GM18909 (cell line): ENCODE data around the gene SPINT2.

ENCODE experiments used
- ATAC-seq: cut with Tn5 transposase; IDR thresholded peaks from one replicate; pipeline ENCODE4 v1.9.1; 2021; ENCODE audit warnings: mild to moderate bottlenecking; ENCODE audit not compliant: unreplicated experiment, poor library complexity

Gene SPINT2

DNA sequence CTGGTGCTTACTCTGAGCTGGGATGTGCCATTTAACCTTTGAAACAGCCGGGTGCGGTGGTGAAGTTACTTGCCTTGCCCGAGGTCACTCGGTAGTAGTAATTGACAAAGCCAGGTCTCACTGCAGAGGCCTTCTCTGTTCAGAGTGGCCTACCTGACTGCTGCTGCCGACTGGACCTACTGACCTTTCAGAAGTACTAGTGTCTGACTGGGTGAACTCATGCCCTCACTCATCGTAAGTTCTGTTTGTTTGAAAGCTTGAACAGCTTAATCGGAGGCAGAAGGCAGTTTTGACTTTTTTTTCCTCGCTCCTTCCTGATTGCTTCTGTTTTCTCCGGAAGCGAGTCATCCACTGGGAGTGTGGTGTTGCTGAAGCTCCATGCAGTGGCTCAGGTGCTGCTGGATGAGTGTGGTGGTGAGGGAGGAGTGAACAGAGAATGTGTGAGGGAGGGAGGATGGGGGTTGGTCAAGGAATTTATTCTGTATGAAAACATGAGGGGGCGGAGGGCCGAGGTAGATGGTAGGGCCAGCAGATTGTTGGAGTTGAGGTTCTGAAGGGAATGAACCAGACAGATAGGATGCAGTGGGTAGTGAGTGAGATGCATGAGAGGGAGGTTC, 2.7 kb downstream of the SPINT2 start:
- ATAC-seq = no peak

DNA sequence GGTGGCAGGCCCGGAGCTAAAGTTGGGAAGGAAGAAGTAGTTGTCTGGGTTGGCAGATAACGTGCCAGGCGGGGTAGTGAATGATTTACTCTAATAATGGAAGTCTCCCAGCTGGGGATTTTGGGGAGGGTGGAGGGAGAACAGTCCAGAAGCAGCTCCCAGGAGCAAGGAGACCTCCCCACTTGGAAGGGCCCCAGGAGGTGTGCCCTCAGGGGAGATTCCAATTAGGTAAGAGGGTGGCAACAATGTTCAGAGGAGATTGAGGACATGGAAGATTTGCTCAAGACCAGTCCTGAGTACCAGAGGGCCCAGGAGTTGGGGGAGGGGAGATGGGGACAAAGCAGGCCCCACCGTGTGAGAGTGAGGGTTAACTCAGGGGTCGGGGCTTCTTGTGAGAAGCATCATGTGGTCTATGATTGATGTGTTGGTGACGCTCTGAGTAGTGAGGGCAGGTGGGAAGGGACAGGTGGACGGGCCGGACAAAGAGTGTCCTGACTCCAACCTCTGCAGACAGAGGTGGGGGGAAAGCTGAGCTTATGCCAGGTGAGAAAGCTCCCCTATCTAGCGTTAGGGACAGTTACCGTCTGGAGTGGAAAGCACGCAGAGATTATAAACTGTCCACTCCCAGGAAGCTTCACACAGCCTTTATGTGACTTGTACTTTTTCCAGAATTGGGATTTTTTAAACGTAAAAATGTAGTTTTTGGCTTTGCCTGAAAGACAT, 3.5 kb downstream of the SPINT2 start:
- no peak for ATAC-seq

DNA sequence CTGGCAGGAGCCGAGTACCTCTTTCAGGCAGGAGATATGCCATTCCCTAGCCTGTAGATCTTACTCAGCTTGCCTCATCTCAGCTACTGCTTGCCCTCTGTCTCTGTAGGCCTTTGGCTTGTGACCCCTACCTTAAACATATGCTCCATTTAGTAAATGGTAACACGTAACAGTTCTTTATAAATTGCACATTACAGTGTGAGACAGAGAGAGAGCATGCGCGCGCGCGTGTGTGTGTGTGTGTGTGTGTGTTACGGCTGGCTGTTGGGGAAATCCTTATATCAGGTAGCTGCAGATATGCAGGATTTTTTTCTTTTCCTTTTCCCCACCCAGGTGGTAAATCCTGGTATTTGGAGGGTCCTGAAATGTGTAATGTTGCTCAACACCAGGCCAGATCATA, 4.2 kb downstream of the SPINT2 start:
- ATAC-seq = no peak

DNA sequence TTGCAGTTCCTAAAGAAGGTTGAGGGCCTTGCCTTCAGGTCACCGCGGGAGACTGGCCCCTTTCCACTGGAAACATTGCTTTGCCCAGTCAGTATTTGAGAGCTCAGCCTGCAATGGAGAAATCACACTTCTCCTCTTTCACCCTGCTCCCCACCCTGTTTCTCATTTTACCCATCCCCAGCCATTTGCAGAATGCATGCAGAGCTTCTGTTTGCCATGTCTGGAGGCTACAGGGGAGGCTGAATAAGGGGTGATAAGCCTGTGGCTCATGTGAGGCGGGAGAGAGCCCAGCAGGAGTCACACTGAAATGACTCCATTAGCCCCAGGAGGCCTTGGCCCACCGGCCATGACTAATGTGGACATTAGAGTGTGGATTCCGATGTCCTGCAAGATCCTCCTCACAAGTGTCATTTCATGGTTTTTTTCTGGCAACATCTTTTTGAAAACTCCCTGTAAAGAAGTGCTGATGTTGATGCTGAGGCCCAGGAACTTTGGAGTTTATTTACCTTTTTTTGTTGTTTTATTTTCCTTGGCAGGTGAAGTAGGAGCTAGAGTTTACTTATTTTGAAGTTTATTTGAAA, 6.3 kb downstream of the SPINT2 start:
- no peak for ATAC-seq

DNA sequence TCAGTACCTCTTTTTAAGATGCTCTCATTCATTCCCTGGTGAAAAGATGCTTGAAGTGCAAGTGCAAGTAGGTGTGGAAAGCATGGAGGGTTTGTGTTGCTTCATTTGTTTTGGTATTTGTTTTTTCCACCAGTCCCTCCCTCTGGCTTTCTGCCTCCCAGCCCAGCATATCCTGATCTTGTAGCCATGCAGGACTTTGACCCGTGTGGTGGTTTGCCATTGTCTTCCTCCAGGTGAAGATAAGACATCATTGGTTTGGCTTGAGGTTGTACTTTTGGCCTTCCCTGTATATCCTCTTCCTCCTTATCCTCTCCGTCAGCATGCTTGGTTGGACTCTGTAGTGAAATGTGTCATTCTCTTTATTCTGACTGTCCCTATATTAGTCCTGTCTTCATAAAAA, 9.1 kb downstream of the SPINT2 start:
- ATAC-seq = no peak

GRCh38 chr19:38274739-38275138, 10.4 kb downstream of the SPINT2 start:
- ATAC-seq = no peak

- ATAC-seq = no peak
These were observed 12.7 kb downstream of the SPINT2 start for GRCh38 chr19:38276942-38277517.

- no peak for ATAC-seq
These were observed 13.2 kb downstream of the SPINT2 start for GRCh38 chr19:38277549-38277948.

- no peak for ATAC-seq
These were observed 13.8 kb downstream of the SPINT2 start for GRCh38 chr19:38277969-38278680.

- ATAC-seq = no peak
These were observed 14.4 kb downstream of the SPINT2 start for GRCh38 chr19:38278751-38279150.

DNA sequence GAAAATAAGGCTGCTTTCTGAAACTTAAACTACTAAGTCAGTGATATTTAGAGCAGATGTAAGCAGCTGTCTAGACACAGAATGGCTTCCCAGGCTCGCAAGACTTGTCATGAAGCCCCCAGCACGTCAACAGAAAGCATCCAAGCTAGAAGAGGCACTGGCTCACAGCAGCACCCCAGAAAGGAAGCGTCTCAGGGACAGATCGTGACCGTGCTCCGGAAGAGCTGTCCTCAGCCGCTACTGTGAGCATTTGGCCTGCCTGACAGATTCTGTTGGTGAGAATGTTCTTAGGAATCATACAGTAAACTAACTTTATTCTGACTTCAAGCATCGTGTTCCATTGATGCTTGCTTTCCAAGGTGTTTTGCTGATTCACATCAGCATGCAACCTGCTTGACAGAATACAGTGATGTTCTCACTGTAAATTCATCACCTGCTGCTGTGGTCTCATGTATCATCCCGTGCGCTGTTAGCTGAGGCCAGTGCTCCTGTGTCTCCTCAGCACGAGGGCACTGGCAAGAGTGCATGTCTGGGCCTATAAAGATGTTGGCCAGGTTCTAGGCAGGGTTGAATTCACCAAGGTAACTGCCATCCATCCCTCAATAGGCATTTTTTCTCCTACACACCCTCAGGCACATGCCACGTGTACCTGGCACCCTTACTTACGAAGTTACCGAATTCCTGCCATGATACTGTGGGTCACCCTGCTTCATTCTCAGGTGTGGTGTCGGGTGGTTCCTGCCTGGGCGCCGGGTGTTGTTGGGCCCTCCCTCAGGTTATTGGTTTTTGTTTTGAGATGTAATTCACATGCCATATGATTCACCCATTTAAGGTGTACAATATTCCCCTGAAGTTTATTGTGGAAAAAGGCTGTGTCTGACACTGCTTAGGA, 15.9 kb downstream of the SPINT2 start:
- ATAC-seq = no peak

- ATAC-seq = no peak
These were observed 17.6 kb downstream of the SPINT2 start for GRCh38 chr19:38281811-38282566.

DNA sequence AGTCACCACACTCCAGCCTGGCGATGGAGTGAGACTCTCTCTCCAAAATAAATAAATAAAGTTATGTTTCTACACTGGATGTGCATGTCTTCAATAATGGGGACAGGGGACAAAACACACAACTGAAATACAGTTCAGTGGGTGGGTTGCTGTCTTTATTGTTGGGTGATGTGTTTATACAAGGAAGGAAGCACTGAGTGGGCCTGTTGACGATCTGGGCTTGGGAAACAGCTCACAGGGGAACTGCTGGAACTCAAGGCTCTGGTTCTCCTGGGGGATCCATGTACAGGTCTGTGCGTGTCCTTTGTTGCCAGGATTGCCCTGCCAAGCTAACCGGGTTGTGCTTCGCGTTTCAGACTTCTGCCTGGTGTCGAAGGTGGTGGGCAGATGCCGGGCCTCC, 18.9 kb downstream of the SPINT2 start:
- no peak for ATAC-seq

DNA sequence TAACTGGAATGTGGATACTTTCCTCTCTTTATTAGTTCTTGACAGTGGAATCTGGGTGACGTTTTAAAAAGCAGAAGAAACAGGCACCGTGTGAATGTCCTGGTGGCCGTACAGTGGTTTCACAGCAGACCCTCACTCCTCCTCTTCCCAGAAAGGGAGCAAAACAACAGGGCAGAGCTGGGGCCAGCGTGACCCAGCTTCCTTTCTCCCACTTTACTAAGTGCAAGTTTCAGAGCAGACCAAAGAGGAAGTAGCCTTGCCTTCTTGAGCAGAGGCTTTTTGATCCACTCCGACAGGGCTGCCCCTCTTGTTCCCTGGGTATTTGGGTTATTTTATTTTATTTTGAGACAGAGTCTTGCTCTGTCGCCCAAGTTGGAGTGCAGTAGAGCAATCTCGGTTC, 20.0 kb downstream of the SPINT2 start:
- no peak for ATAC-seq

DNA sequence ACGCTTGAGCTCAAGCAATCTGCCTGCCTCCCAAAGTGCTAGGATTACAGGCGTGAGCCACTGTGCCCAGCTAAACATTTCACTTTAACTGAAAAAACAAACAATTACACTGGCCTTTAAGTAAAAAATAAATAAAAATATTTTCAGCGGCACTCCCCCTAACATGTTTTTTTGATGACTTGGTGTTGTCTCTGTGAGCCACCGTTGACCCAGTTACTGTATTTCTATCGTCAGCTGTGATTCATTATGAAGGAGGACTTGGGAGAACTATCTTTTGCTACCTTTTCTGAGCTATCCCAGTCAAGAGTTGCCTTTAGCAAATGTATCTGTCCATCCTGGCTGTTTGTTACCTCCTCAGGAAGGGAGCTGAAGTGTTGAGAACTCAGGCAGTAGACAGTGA, 21.2 kb downstream of the SPINT2 start:
- ATAC-seq = no peak

DNA sequence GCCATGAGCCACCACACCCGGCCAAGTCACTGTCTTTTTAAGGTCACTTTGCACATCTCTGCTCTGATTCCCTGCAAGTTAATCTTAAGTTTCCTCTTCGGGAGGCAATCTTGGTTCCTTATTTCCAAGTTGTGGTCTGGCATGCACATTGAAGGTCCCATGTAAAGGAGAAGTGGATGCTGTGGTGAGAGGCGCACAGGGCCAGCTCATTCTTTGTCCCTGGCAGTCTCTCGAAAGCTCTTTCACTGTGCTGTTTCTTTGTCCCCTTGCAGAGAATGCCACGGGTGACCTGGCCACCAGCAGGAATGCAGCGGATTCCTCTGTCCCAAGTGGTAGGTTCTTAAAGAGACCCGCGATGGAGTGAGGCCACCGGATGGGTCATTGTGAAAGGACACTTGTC, 23.2 kb downstream of the SPINT2 start:
- ATAC-seq = no peak

GRCh38 chr19:38288123-38288855, 23.9 kb downstream of the SPINT2 start:
- ATAC-seq = no peak

DNA sequence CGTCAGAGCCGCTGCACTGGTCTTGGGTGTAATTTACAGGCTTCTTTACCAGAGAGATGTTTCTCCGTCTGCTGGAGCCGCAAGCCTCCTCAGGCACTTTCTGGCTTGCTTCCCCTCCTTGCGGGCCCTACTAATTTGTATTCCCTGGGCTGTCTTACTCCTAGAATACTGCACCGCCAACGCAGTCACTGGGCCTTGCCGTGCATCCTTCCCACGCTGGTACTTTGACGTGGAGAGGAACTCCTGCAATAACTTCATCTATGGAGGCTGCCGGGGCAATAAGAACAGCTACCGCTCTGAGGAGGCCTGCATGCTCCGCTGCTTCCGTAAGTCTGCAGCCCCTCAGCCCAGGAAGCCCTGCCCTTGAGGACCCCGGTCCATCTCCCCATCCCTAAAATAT, 25.6 kb downstream of the SPINT2 start:
- ATAC-seq = no peak
